Fibroblast of villous mesenchyme (primary cell): ENCODE results near the gene RABEPK. TPM values are rescaled to one million over a fixed set of nuclear protein-coding genes. Genes with fewer than 3 reads are reported as not detected.

ENCODE experiments used
- small RNA-seq: library from RNA; depleted of rRNA; stranded (forward); fragments of <200 nt; gene quantifications from one replicate; pipeline ENCODE3, GENCODE V24; 2012
- total RNA-seq: library from RNA; depleted of rRNA; stranded (reverse); fragments of >200 nt; gene quantifications from 2 replicates; pipeline ENCODE4 v1.2.3, GENCODE V29; 2012

The RABEPK gene
- total RNA-seq, 1 donor = 32.0 TPM

Small RNA genes lying within 50 kb of the gene (small RNA-seq; reads per million reads assigned to genes)
- gene AL354710.1 = not detected

Other genes starting within 250 kb of the RABEPK start
- gene SCAI, start 57.0 kb upstream of the RABEPK start, total RNA-seq = 6.8 and 9.1 TPM in 2 replicates
- gene PPP6C, start 10.7 kb upstream of the RABEPK start, total RNA-seq = 27.4 and 43.2 TPM in 2 replicates
- gene HSPA5, start 40.8 kb downstream of the RABEPK start, total RNA-seq = 130 and 132 TPM in 2 replicates
- 72.8 and 88.9 TPM in 2 replicates for gene GAPVD1, start 61.3 kb downstream of the RABEPK start, total RNA-seq